Kidney (tissue), 14 donors: Measurements from ENCODE around the gene TMEM86A. TPM values are rescaled to one million over a fixed set of nuclear protein-coding genes. Genes with fewer than 3 reads are reported as not detected.

Source experiments
- DNase-seq, 5 donors: peaks; one replicate each; pipeline ENCODE4 v3.0.0-alpha.2; 2013 to 2020
- FAIRE-seq: peaks from 2 replicates; lab custom pipeline; 2012; peaks lifted over from hg19 to GRCh38; lab: Jason Lieb, UNC
- H3K27ac ChIP-seq, 2 donors: one replicate each; pipeline ENCODE4 v1.7.0; 2013; ENCODE audit warnings: low read depth in 2 of 2, low read length in 2 of 2, inconsistent platforms in 1 of 2
- H3K27me3 ChIP-seq: one replicate; pipeline ENCODE4 v1.7.1; 2013; ENCODE audit warnings: low read length, inconsistent platforms; ENCODE audit not compliant: control insufficient read depth, insufficient read depth
- H3K36me3 ChIP-seq, 3 donors: one replicate each; pipeline versions ENCODE4 v1.7.0 to v1.7.1; 2013; ENCODE audit warnings: low read length in 3 of 3, control low read depth in 1 of 3, inconsistent platforms in 1 of 3; ENCODE audit not compliant: insufficient read depth in 3 of 3, control insufficient read depth in 2 of 3
- H3K4me1 ChIP-seq, 3 donors: one replicate each; pipeline versions ENCODE4 v1.7.0 to v1.7.1; 2013; ENCODE audit warnings: low read length in 3 of 3, inconsistent platforms in 1 of 3, low read depth in 1 of 3; ENCODE audit not compliant: control insufficient read depth in 2 of 3, insufficient read depth in 2 of 3
- H3K4me3 ChIP-seq, 3 donors: one replicate each; pipeline versions ENCODE4 v1.7.0 to v1.8.1; 2013; ENCODE audit warnings: low read length in 3 of 3, control low read depth in 1 of 3, inconsistent platforms in 1 of 3
- H3K9ac ChIP-seq, 3 donors: one replicate each; pipeline versions ENCODE4 v1.7.0 to v1.7.1; 2013; ENCODE audit warnings: low read length in 3 of 3, control low read depth in 1 of 3, inconsistent platforms in 1 of 3
- H3K9me3 ChIP-seq, 3 donors: one replicate each; pipeline versions ENCODE4 v1.7.0 to v1.7.1; 2013; ENCODE audit warnings: low read length in 3 of 3, control low read depth in 1 of 3, inconsistent platforms in 1 of 3; ENCODE audit not compliant: control insufficient read depth in 2 of 3, insufficient read depth in 1 of 3
- intact Hi-C: fragments of 100-400 bp; cut with DNase I; formaldehyde crosslinking; loops from one replicate; pipeline ENCODE4 v1.11.1; 2022
- polyA plus RNA-seq: library from polyadenylated mRNA; stranded (reverse); fragments of 350-450 nt; fragmentation: Illumina TruSeq; extraction: RNeasy Lipid Tissue Mini Kit (QIAGEN cat#74804); gene quantifications from one replicate; pipeline ENCODE4 v1.2.3, GENCODE V29; 2014; ENCODE audit warnings: low read depth, low replicate concordance; ENCODE audit not compliant: insufficient read depth
- total RNA-seq: library from RNA; stranded (reverse); fragmentation: NEBNext Ultra II Directional; extraction: Animal tissue kit (Norgen Biotek cat#: 25700); gene quantifications from one replicate; pipeline ENCODE4 v1.2.1, GENCODE V29; 2021
- TF ChIP-seq, protein P1 (sequence below): IDR thresholded peaks from 3 replicates; pipeline ENCODE4 v1.5.1; 2012; ENCODE audit warnings: mild to moderate bottlenecking, moderate library complexity, borderline replicate concordance; ENCODE audit not compliant: insufficient read depth; ENCODE audit errors: extremely low read depth
- donor health status: control.
- donor health status: control.
- donor health status: control.
- donor health status: control.
- donor health status: control.
- donor health status: DM: yes; HTN: yes; CAD: no.
- donor health status: Normal renal cell carcinoma (clear cell type).

Gene TMEM86A
- total and polyA plus RNA-seq, 2 donors from 2014 or later: 7.4 to 17.1 TPM

DNA sequence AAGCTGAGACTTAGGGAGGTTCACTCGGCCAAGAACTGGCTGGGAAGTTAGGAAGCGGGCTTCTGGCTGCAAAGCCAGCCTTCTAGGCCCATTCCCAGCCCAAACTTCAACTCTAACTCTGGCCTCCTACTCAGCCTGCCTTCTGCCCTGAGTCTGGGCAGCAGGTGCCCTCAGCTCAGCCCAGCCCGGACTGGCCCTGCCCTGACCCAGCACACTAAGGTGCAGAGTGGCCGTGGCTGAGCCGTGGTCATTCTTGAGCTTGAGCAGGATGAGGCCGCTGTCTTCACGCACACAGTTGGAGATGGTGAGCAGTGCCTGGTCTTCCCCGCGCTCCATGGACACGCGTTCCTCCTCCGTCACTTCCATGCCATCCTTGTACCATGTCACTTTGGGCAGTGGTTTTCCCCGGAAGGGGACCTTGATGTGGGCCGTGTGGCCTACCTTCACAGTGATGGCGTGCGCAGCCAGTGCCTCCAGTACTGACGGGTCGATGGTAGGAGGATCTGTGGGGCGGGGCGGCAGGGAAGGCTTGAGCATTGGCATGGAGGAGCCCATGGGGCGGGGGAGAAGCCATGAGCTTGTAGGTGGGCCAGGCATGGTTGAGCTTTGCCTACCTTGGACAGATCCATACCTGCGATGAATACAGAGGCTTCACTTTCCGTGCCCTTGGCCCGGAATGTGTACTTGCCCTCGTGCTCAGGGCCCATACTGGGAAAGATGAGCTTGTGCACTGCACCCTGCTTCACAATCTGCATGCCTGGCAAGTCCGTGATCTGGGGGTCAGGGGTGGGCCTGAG is 15.3 kb downstream of the TMEM86A start:
- intact Hi-C loops: no loop called here
- H3K27me3 ChIP-seq: no peaks in the 10 kb centered on the region
- H3K27ac ChIP-seq: no peak overlapping the region
- TF ChIP-seq, protein P1, sequence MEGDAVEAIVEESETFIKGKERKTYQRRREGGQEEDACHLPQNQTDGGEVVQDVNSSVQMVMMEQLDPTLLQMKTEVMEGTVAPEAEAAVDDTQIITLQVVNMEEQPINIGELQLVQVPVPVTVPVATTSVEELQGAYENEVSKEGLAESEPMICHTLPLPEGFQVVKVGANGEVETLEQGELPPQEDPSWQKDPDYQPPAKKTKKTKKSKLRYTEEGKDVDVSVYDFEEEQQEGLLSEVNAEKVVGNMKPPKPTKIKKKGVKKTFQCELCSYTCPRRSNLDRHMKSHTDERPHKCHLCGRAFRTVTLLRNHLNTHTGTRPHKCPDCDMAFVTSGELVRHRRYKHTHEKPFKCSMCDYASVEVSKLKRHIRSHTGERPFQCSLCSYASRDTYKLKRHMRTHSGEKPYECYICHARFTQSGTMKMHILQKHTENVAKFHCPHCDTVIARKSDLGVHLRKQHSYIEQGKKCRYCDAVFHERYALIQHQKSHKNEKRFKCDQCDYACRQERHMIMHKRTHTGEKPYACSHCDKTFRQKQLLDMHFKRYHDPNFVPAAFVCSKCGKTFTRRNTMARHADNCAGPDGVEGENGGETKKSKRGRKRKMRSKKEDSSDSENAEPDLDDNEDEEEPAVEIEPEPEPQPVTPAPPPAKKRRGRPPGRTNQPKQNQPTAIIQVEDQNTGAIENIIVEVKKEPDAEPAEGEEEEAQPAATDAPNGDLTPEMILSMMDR: no peak
- no peaks in the 10 kb centered on the region for H3K4me1 ChIP-seq
- no peaks in the 10 kb centered on the region for H3K36me3 ChIP-seq
- H3K9ac ChIP-seq: no peak overlapping the region
- no peak overlapping the region for H3K4me3 ChIP-seq
- FAIRE-seq (no peak), DNase-seq (no peak)
- no peaks in the 10 kb centered on the region for H3K9me3 ChIP-seq

DNA sequence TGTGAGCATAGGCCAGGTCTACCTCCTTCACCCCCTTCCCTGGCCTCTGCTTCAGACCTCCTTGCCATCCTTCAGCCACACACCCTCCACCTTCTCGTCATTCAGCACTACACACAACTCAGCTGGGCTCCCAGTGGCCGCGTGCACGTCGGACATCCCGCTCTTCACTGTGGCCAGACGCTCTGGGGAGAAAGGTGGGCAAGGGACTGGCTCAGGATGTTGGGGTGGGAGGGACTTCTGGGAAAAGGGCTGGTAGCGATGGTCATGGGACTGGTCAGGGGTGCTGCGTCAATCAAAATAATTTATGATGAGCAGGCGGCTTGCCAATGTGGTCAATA is 15.8 kb downstream of the TMEM86A start:
- H3K27me3 ChIP-seq: no peaks in the 10 kb centered on the region

DNA sequence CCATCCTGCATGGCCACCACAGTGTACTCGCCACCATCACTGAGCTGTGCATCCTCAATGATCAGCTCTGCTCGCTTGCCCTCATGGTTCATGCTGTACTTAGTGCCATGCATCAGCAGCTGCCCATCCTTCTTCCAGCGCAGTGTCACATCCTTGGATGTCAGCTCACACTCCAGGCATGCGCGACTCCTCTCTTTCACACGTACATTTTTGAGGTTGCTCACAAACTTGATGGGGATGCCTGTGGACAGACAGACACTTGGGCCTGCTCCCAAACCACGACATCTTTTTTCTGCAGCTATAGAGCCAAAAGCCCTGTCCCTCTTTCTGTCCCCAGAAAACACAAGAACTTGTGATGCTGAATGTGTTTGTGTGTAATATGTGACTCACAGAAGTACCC is 16.9 kb downstream of the TMEM86A start:
- Histone ChIP-seq H3K9me3 (no peaks in the 10 kb centered on the region), H3K9ac (no peak overlapping the region), H3K4me1 (no peaks in the 10 kb centered on the region), H3K4me3 (no peak overlapping the region), H3K36me3 (no peaks in the 10 kb centered on the region), H3K27me3 (no peaks in the 10 kb centered on the region), H3K27ac (no peak overlapping the region)
- TF ChIP-seq, protein P1: no peak
- DNase-seq (no peak), FAIRE-seq (no peak)
- intact Hi-C loops: no loop called here

More for the DNA sequence above, 15.8 kb downstream of the TMEM86A start:
- FAIRE-seq (no peak), DNase-seq (no peak)
- Histone ChIP-seq H3K36me3 (no peaks in the 10 kb centered on the region), H3K9ac (no peak overlapping the region), H3K9me3 (no peaks in the 10 kb centered on the region), H3K4me3 (no peak overlapping the region), H3K4me1 (no peaks in the 10 kb centered on the region), H3K27ac (no peak overlapping the region)
- TF ChIP-seq, protein P1: no peak
- intact Hi-C loops: no loop called here
